GM19455 (cell line): ENCODE measurements around the gene MIOX.

Experiments used
- ATAC-seq: cut with Tn5 transposase; IDR thresholded peaks from one replicate; pipeline ENCODE4 v1.9.1; 2021; ENCODE audit not compliant: unreplicated experiment

Gene MIOX

DNA sequence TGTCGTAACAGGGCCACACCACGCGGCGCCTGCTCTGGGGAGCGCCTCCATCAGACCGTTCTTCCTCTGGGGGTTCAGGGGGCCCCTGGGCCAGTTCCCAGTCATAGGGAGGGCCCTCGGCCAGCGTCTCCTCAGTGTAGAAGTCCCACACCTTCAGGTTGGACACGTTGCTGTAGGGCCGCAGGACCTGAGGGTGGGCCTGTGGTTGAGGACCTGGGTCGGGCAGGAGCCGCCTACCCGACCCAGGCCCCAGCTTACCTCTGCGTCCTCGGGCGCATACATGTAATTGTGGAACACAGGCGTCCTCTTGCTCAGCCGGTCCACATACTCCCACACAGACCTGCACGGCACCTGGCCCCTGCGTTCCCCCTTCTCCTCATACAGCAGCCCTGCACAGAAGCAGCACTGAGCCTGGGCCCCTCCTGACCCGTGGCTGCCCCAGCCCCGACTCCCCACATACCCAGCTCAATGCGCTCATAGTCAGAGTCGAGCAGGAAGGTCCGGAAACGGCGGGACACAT is 32.0 kb upstream of the MIOX start:
- ATAC-seq: no peak

DNA sequence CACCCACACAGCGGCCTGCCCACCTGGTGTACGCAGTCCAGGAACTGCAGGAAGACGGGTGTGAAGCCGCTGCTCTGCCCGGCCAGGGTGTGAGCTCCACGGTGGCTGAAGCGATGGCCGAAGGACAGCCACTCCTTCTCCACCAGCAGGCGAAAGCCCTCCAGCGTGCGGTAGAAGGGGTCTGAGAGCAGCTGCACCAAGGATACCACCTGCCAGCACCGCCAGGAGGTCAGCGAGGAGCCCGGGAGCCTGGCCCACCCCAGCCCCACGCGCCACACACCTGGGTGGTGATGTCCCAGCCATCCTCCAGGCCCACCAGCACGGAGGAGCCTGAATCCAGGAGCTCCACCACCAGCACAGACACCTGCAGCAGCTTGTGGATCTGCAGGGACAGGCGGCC is 31.5 kb upstream of the MIOX start:
- no peak for ATAC-seq

DNA sequence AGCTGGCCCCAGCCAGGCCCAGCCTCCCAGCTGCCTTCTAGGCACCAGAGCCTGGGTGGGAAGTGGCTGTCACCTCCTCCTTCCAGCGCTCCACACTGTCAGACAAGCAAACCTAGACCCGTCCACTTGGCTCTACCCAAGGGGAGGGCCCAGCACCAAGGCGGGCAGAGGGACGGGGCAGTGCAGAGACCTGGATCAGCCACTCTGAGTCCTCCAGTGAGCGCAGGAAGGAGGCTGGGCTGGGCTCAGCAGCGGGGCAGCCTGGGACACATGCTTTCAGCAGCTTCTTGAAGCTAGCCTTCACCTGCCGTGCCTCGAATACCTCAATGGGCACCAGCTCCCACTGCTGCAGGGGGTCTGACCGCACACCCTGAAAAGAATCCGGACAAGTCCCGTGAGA is 30.6 kb upstream of the MIOX start:
- no peak for ATAC-seq

DNA sequence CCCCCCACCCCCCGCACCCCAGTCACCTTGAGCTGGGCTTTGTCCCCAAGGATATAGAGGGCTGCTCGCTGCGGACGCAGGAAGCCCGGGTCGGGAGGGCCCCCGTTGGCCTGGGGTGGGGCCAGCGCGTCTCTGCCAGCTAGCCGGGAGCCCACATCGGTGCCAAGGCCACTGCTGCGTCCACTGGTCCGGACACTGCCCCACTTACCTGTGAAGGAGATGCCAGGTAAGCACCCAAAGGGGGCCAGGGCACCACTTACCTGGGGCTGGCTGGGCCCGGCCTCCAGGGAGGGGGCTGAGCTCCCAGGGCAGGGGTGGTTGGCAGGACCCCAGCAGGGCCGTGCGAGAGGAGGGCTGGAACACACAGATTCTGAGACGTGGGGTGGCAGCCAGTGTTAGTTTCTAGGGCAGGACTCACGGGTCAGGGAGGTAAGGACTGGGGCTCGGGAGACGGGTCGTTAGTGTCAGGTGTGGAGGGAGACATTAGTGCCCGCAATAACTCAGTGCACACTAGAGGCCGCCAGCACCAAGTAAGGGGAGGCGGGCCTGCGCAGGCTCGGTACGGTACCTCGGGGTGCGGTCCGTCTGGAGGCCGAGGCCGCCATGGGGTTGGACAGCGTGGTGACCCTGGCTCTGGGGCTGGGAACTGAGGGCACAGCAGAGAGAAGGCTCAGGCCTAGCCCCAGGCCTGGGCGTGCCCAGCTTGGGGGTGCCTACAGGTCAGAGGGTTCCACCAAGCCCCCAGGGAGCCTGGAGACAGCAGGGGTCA is 30.0 kb upstream of the MIOX start:
- ATAC-seq: no peak

DNA sequence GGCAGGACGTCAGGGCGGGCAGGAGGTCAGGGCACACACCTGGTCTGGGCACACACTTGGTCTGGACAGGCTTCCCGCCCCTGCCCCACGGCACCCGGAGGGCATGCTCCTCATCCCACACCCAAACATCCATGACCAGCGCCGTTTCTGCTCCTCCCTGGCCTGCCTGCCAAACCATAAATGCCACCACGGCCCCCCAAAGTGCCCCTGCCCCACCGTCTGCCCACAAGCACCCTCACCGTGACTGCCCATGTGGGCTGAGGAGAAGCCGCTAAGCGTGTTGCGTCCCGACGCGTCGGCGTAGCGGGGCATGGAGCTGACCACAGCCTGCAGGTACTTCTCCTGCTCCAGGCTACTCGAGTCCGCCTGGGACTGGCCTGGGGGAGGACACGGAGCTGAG is 27.6 kb upstream of the MIOX start:
- ATAC-seq: no peak

DNA sequence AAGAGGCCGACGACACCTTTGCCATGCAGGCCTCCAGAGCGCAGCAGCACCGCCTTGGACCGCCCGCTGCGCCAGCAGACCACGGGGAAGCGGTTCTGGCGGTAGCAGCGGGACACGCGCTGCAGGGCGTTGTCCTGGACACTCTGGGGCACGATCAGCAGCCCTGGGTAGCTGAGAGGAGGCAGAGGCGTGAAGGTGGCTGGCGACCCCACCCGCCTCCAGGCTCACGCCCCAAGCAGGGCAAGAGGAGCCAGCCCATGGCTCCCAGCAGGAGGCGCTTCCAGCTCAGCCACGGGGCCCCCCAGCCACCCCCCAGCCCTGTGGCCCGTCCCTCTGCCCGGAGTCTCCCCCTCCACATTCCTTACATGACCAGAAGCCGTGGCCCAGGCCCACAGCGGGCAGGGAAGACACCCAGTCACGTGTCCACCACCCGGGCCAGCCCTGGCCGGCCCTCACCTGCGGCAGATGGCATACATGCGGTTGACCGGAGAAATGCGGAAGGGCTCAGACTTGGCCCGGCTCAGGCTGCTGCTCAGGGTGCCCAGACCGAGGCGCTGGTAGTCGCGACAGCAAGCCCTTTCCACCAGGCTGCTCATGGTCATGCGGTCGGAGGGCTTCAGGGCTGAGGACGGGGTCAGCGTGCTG is 27.0 kb upstream of the MIOX start:
- ATAC-seq: no peak

DNA sequence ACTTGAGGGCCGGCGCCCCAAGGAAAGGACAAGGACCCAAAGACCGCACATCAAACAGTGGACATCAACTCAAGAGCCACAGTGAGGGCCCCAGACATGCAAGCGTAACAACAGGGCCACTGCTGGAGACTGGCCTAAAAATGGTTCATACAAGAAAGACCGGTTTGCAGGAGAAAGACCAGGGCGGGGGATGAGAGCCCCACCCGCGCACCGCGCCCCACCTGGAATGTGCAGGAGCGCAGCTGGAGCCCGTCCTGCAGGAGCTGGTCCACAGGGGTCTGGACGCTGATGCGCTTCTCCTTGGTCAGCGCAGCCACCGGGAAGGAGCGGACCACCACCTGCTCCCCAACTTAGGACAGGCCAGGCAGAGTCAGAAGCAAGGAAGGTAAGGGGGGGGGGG is 25.7 kb upstream of the MIOX start:
- no peak for ATAC-seq

DNA sequence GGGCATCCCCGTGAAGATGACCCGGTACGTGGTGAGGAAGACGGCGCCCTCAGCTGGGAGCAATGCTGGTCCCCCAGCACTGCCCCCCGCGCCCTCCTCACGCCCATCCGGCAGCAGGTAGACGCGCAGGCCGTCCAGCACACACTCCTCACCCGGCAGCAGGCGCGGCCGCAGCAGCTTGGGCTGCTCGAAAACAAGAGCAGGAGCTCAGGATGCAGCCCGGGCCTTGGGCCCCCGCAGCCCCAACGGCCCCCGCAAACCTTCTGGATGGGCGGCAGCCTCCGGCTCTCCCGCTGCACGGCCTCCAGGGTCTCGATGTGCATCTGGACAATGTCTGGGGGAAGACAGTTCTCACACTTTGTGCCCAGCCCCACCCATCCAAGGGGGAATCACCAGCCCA is 25.1 kb upstream of the MIOX start:
- no peak for ATAC-seq

DNA sequence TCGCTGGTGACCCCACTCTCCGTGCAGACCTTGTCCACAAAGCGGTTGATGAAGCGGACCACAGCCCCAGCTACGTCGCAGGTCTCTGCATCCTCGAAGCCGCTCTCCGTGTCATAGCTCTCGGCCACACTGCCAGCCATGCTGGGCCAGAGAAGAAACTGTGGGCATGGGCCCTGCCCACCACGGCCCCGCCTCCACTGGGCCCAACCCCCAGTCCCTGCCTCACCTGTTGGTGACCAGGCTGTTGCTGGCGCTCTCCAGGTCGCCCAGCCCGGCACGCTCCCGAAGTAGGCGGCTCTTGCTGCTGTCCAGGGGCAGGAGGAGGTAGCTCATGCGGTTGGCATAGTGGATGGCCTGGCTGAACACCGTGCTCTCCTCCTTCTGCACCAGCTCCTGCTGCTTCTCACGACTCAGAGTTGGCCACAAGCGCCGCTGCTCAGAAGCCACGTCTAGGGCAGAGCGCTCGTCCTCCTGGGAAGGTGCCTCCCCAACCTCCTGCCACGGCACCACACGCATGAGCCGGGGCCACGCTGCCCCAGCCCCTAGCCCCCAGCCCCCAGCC is 24.6 kb upstream of the MIOX start:
- no peak for ATAC-seq

DNA sequence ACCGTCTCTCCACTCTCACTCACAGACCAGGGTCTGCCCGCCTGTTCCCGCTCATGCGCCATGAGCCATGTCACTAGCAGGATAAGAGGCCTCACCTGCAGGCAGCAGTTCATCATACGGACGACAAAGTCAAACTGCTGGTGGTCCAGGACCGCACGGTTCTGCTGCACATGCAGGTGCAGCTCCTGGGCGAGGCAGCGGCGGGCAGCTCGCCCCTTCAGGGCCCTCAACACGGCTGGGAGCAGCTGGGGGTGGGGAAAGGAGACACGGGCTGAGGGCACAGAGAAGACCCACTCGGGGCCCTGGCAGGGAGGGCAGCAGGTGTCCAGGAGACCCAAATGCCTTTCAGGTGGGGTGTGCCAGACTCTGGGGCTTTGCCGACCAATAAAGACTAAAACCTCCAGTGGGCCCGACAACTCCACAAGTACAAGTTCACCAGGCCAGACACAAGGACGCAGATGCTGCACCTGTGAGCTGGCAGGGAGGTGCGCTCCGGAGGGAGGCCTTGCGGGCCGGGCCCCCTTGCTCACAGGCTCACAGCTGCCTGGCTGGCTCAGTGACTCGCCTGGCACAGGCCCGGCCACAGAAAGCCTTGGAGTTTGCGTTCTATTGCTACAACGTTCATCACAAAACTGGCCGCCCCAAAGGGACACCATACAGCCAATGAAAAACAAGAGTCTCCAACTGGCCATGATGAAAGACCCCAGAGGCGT is 23.3 kb upstream of the MIOX start:
- ATAC-seq: no peak

DNA sequence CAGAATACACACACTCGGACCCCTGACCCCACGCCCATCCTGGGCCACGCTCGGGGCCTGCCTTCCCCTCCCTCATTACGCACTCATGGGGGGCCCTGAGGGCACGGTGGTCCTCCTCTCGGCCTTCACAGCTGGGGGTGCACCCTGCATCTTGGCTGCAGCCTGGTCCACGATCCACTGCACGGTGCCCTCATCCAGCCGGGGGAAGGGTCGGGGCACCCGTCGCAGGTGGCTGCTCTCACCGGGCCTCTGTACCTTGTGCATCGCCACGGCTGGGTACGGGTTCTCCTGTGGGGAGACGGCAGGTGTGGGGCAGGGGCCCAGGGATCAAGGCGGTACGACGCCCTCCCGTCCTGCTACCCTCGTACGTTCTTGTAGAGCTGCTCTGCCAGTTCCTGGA is 22.2 kb upstream of the MIOX start:
- ATAC-seq: no peak

DNA sequence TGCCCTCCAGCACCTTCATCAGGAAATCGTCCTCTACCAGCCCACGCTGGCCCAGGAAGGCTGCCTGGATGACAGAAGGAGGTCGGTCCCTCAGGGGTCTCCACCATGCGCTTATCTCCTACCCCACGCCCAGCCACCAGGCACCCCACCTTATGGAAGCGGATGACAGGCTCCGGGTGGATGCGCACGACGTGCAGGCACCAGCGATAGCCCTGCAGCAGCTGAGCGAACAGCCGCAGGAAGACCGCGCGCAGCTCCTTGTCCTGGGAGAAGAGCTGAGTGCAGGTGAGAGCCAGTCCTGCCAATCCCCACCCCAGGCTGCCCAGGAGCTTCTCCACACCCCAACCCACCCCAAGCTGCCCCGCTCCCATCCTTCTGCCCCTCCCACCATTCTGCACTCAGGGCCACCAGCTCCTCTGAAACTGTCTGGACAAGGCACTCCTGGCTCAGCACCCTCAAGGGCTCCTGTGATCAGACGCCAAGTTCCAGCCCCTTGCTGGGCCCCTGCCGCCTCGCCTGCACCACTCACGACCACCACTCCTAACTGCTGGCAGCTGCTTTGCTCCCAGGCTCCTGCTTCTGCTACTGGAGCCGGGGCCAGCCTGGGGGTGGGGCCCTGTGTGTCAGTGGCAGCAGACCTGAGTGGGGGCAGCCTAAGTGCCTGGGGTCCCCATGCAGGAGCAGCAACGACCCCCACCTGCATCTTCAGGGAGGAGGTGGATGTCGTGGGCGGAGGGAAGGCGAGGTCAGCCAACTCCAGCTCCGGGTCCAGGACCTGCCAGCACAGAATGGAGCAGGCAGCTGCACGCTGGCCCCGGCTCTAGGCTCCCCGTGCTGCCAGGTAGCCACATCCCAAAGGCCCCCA is 21.4 kb upstream of the MIOX start:
- ATAC-seq: no peak

DNA sequence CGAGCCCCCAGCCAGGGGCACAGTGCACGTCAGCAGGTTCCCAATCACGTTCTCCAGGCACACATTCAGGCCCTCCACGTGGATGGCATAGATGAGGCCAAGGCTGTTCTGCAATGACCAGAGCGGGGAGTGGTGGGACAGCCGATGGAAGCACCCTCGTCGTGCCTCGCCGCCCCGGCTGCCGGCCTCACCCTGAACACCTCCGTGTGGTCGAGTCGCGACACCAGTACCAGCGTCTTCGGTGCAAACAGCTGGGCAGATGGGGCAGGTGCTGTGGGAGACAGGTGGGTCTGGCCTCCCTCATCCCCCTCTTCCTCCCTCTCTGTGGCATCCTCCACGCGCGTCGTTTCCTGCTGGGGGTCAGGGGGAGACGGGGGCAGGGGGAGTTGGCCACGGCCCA is 19.3 kb upstream of the MIOX start:
- ATAC-seq: no peak

DNA sequence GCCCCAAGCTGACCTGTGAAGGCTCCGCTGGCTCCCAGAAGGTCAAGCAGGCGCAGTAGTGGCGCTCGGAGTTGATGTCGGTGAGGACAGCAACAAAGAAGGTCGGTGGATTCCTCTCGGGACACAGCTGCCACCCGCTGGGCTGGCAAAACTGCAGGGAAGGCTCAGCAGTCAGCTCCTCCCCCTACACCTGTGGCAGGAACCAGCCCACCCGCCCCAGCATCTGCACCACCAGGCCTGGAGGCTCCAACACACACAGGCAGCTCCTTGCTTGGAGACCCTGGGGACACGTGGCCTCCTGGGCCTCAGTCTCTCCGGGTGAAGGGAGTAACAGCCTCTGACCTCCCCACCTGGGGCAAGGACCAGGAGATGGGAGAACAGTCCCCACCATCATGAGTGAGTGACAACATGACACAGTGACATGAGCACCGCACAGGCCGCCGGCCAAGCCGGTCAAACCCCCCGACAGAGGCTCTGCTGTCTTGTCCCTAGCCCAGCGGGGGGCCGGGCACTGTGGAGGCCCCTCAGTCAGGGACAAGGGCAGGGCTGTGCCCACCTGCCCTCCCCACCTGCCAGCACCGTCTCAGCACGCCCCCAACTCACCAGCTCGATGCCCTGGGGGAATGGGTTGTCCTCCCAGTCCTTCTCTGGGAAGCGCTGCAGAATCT is 18.8 kb upstream of the MIOX start:
- no peak for ATAC-seq

DNA sequence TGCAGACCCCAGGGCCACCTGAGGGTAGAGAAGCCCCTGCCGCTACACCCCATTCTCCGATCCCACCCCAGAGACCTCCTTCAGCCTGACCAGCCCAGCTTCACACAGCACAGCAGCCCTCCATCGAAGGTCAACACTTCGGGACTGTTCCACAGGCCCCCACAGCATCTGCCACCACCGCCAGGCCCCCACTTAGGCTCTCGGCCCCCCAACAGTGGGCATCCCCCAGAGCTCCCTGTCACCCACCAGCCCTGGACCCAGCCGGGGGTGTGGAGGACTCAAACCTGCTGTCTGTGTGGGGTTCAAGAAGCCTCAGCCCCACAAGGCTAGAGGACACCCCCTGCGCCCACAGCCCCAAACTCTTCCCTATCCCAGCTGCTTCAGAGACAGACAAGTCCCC is 18.0 kb upstream of the MIOX start:
- no peak for ATAC-seq

DNA sequence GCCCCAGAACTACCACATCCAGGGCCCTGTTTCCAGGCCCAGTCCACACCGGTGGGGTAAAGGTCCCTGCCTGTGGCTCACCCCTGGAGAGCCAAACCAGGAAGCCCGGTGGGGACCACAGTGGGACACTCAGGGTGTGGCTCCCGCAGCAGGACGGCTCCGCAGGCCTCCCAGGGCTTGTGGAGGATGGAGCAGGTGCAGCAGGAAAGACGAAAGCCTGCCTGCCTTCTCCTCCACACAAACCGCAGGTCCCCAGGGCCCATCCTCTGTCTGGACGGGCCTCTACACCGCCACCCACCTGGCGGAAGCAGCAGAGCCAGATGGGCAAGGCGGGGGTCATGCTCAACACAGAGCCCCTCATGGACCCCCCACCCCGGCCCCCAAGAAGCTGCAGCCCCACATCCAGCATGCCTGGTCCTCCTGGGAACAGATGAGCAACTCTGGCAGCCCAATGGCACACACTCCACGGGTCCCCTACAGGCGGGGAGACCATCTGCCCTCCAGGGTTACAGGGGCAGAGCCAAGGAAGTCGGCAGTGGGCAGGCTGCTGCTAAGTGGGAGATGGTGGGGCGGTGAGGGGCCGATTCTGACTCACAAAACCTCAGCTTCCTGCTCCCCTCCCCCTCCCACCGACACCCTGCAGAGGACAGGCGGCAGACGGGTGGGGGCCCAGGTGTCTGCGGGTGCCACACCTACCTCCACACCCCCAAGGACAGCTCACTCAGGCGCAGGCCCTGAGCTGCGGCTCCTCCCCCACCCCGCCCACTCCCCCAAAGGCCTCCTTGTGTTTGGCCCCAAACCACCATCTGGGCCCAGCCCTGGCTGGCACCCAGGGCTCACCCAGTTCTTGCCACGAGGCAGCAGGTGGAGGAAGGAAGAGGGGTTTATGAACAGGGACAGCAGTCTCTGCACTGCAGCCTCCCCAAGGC is 17.0 kb upstream of the MIOX start:
- peak; percentile 41 for ATAC-seq

DNA sequence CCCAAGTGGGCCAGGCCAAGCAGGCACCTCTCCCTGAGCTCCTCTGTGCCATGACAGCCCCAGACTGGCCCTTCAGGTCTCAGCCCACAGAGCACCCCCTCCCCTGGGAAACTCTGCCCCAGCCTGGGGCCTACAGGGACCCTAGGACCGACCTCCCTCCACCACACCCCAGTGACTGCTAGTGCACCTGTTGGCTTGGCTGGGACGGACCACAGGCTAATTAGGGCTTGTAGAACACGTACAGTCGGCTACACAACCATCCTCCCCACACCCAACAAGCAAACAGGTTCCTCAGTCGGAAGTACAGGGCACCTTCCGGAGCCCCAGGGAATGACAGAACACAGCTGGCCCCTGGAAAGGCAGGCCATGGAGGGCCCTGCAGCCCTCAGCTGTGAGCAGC is 16.2 kb upstream of the MIOX start:
- ATAC-seq: no peak

DNA sequence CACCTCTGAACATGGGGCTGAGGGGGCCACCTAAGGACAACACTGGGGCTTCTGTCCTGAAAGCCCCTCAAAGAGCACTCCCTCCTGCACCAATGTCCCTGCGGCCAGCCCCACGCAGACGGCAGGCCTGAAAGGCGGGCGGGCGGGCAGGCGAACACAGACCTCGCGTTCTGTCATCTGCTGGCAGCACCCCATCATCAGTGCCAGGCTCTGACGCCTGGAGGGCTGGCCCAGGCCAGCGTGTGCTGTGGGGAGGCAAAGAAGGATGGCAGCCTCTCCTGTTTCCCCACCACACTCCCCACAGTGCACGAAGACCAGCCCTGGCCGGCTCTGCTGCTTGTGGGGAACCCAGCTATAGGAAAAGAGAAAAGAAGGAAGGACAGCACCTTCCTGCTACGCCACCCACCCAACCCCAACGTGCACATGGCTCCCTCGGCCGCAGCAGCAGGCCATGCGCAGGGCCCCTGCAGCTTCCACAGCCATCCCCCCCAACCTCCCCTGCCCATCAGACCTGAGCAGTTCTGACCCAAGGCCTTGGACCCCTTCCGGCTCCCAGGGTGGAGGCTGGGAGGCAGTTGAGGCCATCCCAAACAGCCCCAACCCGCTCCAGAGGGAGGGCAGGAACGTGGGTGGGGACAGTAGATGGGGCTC is 15.3 kb upstream of the MIOX start:
- ATAC-seq: no peak

DNA sequence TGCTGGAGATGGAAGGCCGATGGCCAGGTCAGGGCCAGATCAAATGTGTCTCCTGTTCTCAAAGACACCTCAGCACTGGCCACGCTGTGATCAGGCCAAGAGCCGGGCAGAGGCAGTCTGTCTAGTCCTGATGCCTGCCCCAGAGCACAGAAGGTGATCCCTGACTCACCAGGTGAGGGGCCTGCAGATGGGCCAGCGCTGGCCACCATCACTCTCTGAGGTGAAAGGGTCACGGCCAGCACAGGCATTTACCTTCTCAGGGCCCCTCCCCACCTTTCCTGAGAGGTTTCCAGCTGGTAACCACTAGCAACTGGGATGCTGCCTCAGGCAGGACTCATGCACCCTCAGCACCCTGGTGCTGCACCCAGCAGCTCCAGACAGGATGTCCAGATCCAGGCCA is 14.7 kb upstream of the MIOX start:
- ATAC-seq: no peak
